GM19099 (cell line): ENCODE data around the gene ZFHX2.

Experiments used
- POLR2A ChIP-seq: IDR thresholded peaks from 3 replicates; pipeline ENCODE4 v1.6.1; 2011; ENCODE audit warnings: low read depth; ENCODE audit not compliant: insufficient read length; ENCODE audit errors: extremely low read depth

The ZFHX2 gene

DNA sequence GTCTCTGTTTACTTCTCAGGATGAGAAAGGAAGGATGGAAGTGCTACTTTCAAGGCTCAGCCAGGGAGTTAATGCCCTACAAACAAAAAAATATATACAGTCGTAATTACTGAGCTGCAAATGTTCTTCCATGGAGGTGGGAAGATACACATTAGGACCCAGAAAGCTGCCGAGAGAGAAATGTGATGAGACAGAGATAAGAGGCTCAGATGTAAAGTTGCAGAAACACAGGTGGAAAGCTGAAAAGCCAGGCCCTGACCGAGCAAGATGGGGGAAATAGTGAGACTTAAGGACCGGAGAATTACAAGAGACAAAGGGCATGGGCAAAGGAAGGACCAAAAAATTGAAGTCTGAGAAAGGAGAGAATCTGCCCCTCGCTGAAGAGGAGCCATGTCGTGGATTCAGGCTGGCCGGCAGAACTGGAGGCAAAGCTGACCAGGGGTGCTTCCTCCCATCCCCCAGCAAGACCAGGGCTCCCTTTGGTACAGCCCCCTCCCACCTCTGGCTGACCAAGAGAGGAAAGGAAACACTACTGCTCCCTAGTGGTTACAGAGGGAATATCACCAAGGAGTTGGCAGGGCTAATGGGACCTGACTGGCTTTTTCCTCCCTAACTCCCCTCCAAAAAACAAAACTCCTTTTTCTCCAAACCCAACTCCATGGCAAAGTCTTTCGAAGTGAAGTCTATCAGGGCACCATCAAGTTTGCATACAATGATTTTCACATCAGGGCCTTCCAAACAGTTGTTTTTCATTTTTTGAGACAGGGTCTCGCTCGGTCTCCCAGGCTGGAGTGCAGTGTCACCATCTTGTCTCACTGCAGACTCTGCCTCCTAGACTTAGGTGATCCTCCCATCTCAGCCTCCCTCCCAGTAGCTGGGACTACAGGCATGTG lies 12.1 kb downstream of the ZFHX2 start:
- no peak for TF ChIP-seq POLR2A

- TF ChIP-seq POLR2A = no peak
Observed at GRCh38 chr14:23538785-23539184, 12.8 kb downstream of the ZFHX2 start.

DNA sequence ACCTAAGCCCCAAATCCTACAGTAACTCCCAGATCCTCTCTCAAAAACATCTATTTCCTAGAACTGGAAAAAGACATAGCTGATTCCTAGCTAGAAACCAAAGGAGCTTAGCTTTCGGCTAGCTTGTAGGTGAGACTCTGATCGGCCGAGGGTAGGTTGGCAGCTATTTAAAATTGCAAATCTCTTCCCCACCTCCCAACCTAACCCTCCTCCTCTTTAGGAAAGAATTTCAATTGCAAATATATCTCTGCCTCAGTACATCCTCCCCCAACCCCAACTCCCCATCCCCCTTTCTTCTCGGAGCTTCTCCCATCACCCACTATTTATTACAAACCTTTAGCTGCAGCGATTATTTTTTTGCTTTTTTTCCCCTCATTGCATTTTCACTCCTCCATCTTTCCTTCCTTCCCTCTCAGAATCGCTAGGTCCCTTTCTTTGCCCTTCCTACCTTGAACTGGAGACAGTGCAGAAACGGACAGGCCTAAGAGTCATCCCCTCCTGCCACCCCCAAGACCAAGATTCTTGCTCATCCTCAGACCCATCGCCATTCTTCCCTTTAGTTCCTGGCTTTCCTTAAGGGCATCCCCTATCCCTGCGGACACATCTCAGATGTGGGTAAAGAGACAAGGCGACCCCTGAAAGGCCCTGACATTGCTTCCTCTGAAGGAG lies 13.4 kb downstream of the ZFHX2 start:
- no peak for TF ChIP-seq POLR2A

GRCh38 chr14:23537351-23538049 lies 14.1 kb downstream of the ZFHX2 start:
- TF ChIP-seq POLR2A = no peak

GRCh38 chr14:23536494-23536893 lies 15.1 kb downstream of the ZFHX2 start:
- TF ChIP-seq POLR2A = no peak

DNA sequence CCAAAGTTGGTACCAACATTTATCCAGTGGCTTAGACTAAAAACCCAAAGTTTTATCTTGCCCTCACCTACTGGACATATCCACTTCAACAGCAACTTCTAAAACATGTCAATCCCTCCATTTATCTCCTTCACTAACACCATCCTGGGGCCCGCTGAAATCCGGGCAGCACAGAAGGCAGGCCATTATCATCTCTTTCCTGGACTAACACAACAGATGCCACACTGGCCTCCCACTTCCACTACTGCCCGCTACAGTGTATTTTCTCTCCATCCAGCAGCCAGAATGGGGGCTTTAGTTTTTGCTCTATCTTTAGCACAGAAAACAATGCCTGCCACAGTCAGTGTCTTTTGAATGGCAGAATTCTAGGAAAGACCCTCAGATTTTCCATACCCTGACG lies 15.6 kb downstream of the ZFHX2 start:
- no peak for TF ChIP-seq POLR2A

DNA sequence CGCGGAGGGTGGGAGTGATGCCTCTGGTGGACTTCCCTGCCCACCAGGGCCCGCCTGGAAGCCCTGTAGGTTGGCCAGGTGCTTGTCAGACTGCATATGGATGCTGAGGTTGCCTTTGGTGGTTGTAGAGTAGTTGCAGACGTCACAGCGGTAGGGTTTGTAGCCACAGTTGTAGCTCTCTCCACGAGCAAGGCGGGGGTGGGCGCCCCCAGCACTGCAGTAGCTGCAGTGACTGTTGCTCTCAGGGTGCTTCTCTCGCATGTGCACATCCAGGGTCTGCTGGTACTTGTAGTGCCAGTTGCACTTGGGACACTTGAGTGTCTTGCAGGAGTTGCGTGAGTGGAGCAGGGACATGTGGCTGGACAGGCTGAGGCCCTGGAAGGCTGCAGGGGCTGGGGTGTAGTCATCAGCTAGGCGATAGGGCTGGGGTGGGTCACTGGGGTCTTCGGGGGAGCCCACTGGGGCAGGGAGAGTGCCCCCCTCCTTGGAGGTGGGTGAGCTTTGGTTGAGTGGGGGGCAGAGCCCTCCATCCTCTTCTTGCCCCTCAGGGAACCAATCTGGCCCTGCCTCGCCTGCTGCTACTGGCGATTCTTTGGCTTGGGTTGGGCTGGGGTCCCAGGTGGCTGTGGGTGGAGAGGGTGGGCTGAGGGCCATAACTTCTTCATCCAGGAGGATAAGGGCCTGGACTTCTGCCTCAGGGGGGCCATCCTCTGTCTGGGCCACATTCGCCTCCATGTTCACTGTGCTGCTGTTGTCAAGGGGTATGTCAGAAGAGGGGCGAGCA lies 17.7 kb downstream of the ZFHX2 start:
- no peak for TF ChIP-seq POLR2A

DNA sequence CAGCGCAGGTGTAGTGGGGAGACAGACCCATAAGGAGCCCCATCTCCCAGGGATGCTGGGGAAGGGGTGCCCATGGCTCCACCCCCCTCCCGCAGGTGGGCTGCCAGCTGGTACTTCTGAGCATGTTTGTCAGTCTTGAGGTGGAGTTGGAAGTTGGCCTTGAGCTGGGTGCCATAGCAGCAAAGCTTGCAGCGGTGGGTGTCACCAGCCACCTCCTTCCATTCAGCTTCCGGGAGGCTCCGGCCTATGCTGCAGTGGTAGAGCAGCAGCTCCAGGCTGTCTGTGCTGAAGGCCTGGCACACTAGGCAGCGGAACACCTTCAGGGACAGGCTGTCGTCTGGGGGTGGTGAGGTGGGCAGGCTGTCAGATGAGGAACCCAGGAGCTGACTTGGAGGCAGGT lies 18.9 kb downstream of the ZFHX2 start:
- TF ChIP-seq POLR2A = no peak

GRCh38 chr14:23531391-23531790 lies 20.2 kb downstream of the ZFHX2 start:
- no peak for TF ChIP-seq POLR2A

DNA sequence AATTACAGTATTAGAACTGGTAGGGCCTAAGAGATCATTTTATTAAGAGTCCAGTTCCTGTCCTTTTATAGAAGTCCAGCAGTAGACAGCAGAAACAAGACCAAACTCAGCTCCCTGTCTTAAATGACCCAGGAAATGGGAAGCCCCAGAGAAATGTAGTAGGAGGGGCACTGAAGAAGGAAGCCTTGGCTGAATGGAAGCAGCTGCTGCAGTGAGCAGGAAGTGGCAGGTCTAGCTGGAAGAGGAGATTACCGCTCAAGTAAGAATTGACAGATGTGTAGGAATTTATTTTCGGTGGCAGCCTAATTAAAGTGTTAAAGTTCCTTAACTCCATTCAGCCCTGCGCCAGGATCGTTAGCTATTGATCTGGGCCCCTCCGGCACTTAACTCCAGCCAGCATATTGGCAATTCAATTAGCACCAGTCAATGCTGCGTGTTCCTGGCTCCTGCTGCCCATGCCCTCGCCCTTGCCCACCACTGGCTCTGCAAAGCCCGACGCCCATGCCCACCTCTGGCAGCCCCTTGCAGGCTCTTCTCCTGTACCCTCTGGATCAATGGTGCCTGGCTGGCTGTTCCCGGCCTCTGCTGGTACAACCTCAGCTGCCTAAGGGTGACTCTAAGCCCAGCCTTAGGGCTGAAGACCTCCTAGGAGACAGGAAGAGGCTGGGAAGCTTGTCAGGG lies 21.1 kb downstream of the ZFHX2 start:
- TF ChIP-seq POLR2A = no peak

GRCh38 chr14:23529016-23529415 lies 22.5 kb downstream of the ZFHX2 start:
- no peak for TF ChIP-seq POLR2A

DNA sequence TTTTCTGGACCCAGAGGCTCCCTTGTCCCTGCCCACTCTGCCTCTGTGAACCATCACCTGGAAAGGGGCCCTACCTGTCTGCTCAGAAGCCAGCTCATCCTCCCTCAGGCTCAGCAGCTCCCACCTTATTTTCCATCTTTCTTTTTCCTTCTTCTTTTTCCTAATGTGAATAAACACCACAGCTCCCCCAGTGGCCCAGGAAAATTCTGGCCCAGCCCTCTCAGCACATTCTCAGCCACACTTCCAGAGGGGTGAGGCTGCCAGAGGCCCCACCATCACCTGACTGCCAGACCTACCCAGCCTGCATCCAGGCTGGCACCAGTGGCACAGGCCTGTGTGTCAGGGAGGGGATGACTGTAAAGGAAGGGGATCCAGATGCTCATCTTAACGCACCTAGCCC lies 23.0 kb downstream of the ZFHX2 start:
- TF ChIP-seq POLR2A = no peak

- TF ChIP-seq POLR2A = no peak
Observed at GRCh38 chr14:23525611-23526010, 26.0 kb downstream of the ZFHX2 start.

GRCh38 chr14:23524954-23525353 lies 26.6 kb downstream of the ZFHX2 start:
- no peak for TF ChIP-seq POLR2A
